ENCODE results near the gene UAP1L1. TPM values are rescaled to one million over a fixed set of nuclear protein-coding genes. Genes with fewer than 3 reads are reported as not detected.

Gene UAP1L1
- total and polyA plus RNA-seq, 4 donors: 0.35 to 2.3 (median 1.7) TPM

- TF ChIP-seq, protein P1, sequence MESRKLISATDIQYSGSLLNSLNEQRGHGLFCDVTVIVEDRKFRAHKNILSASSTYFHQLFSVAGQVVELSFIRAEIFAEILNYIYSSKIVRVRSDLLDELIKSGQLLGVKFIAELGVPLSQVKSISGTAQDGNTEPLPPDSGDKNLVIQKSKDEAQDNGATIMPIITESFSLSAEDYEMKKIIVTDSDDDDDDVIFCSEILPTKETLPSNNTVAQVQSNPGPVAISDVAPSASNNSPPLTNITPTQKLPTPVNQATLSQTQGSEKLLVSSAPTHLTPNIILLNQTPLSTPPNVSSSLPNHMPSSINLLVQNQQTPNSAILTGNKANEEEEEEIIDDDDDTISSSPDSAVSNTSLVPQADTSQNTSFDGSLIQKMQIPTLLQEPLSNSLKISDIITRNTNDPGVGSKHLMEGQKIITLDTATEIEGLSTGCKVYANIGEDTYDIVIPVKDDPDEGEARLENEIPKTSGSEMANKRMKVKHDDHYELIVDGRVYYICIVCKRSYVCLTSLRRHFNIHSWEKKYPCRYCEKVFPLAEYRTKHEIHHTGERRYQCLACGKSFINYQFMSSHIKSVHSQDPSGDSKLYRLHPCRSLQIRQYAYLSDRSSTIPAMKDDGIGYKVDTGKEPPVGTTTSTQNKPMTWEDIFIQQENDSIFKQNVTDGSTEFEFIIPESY (IDR thresholded peaks at IDR 0.05): no peak
- no peak for TF ChIP-seq YY1 (IDR thresholded peaks at IDR 0.05)
These were observed 48.9 kb upstream of the UAP1L1 start (continued) for GRCh38 chr9:137028263-137029057.

DNA sequence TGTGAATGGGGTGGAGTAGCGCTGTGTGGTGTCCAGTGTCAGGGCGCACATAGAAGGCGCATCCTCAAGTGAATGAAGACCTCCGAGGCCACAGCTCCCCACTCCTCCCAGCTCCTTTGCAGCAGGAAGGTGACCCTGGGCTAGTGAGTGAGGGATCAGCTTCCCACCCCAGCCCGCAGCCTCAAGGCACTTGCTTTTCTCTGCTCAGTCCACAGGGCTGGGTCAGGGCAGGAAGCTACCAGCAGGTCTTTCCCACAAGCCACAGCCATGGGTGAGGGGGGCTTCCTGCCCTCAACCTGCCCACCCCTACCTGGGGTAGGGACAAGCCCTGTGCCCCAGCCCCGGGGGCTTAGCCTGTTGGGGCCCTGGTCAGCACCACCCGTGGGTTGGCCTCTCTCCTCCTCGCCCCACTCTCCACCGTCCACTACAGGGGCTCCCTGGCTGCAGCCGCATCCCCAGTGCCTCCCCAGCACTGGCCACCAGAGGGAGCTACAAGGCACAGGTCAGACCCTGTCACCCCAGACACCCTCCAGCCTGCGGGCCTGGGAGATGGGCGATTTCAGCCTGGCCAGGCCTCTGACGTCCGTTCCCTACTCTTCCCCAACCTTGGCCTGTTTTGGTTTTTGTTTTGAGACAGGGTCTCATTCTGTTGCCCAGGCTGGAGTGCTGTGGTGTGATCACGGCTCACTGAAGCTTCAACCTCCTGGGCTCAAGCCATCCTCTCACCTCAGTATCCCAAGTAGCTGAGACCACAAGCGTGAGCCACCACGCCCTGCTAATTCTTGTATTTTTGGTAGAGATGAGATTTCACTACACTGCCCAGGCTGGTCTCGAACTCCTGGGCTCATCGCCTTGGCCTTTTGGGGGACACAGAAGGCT lies 48.0 kb upstream of the UAP1L1 start:
- H3K27me3 ChIP-seq (ENCODE audit: control insufficient read depth in 4 of 4, insufficient read depth in 4 of 4, low read length in 3 of 4): no peaks in the 10 kb centered on the region
- H3K27ac ChIP-seq (ENCODE audit: low read depth in 1 of 2, low read length in 2 of 2): peak overlapping the region; percentile 25 to 53
- no peaks in the 10 kb centered on the region for H3K9me3 ChIP-seq (ENCODE audit: control insufficient read depth in 4 of 4, low read length in 3 of 4)
- 31% methylated on average over 19 of the region's 19 CpGs for WGBS
- peak overlapping the region in 1 of 3 donors; percentile 72 for H3K4me3 ChIP-seq (ENCODE audit: low read depth in 1 of 3, low read length in 3 of 3)
- no peaks in the 10 kb centered on the region for H3K36me3 ChIP-seq (ENCODE audit: control insufficient read depth in 4 of 4, insufficient read depth in 3 of 4, low read depth in 1 of 4, low read length in 3 of 4)
- DNase-seq (ENCODE audit: low spot score): peak; percentile 88
- peaks cover 28 to 51% (median 35%) of the 10 kb centered on the region in 4 donors for H3K4me1 ChIP-seq (ENCODE audit: control insufficient read depth in 4 of 4, insufficient read depth in 4 of 4, low read length in 3 of 4)
- peak; percentile 9 for TF ChIP-seq SP1 (IDR thresholded peaks at IDR 0.05)
- TF ChIP-seq, protein P2, sequence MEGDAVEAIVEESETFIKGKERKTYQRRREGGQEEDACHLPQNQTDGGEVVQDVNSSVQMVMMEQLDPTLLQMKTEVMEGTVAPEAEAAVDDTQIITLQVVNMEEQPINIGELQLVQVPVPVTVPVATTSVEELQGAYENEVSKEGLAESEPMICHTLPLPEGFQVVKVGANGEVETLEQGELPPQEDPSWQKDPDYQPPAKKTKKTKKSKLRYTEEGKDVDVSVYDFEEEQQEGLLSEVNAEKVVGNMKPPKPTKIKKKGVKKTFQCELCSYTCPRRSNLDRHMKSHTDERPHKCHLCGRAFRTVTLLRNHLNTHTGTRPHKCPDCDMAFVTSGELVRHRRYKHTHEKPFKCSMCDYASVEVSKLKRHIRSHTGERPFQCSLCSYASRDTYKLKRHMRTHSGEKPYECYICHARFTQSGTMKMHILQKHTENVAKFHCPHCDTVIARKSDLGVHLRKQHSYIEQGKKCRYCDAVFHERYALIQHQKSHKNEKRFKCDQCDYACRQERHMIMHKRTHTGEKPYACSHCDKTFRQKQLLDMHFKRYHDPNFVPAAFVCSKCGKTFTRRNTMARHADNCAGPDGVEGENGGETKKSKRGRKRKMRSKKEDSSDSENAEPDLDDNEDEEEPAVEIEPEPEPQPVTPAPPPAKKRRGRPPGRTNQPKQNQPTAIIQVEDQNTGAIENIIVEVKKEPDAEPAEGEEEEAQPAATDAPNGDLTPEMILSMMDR (IDR thresholded peaks at IDR 0.05; ENCODE audit: low read depth, low read length, missing input control): peak; percentile 80
- TF ChIP-seq NR2F2 (IDR thresholded peaks at IDR 0.05): peak; percentile 60
- TF ChIP-seq FOXA2 (IDR thresholded peaks at IDR 0.05): no peak
- TF ChIP-seq RAD21 (IDR thresholded peaks at IDR 0.05): peak; percentile 41 to 77
- no peak overlapping the region for H3K9ac ChIP-seq (ENCODE audit: low read depth in 1 of 2, low read length in 2 of 2)

DNA sequence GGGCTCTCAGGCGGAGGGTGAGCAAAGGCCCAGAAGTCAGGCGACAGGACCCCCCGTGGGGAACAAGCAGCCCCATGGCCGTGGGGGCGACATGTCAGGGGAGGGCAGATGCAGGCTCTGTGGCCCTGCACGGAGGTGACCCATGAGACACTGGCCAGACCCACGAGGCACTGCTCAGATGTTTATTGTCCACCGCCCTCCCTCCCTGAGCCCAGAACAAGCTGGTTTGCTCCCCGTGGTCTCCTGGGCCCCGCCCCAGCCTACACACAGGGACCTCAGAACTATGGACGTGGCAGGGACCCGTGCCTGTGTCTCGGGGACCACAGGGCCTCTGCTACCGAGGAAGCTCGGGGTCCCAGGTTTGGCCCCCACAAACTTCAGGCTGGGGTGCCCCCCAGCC lies 47.3 kb upstream of the UAP1L1 start:
- no peak overlapping the region for H3K9ac ChIP-seq (ENCODE audit: low read depth in 1 of 2, low read length in 2 of 2)
- peak overlapping the region; percentile 6 to 53 for H3K27ac ChIP-seq (ENCODE audit: low read depth in 1 of 2, low read length in 2 of 2)
- peaks cover 25 to 46% (median 37%) of the 10 kb centered on the region in 4 donors for H3K4me1 ChIP-seq (ENCODE audit: control insufficient read depth in 4 of 4, insufficient read depth in 4 of 4, low read length in 3 of 4)
- no peak overlapping the region for H3K4me3 ChIP-seq (ENCODE audit: low read depth in 1 of 3, low read length in 3 of 3)
- WGBS: 72% methylated on average over 15 of the region's 15 CpGs
- no peaks in the 10 kb centered on the region for H3K9me3 ChIP-seq (ENCODE audit: control insufficient read depth in 4 of 4, low read length in 3 of 4)
- DNase-seq (ENCODE audit: low spot score): no peak
- no peaks in the 10 kb centered on the region for H3K27me3 ChIP-seq (ENCODE audit: control insufficient read depth in 4 of 4, insufficient read depth in 4 of 4, low read length in 3 of 4)
- TF ChIP-seq SP1 (IDR thresholded peaks at IDR 0.05): no peak
- TF ChIP-seq GABPA (IDR thresholded peaks at IDR 0.05 in 1 of 2, conservative IDR thresholded peaks at IDR 0.05 in 1 of 2): no peak
- no peak for TF ChIP-seq HNF4G (IDR thresholded peaks at IDR 0.05)
- no peak for TF ChIP-seq JUND (IDR thresholded peaks at IDR 0.05)
- TF ChIP-seq HNF4A (conservative IDR thresholded peaks at IDR 0.05): no peak
- TF ChIP-seq, protein P3, sequence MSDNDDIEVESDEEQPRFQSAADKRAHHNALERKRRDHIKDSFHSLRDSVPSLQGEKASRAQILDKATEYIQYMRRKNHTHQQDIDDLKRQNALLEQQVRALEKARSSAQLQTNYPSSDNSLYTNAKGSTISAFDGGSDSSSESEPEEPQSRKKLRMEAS (IDR thresholded peaks at IDR 0.05): no peak
- TF ChIP-seq, protein P4, sequence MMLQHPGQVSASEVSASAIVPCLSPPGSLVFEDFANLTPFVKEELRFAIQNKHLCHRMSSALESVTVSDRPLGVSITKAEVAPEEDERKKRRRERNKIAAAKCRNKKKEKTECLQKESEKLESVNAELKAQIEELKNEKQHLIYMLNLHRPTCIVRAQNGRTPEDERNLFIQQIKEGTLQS (IDR thresholded peaks at IDR 0.05): no peak
- H3K36me3 ChIP-seq (ENCODE audit: control insufficient read depth in 4 of 4, insufficient read depth in 3 of 4, low read depth in 1 of 4, low read length in 3 of 4): no peaks in the 10 kb centered on the region

Data from liver (tissue), 9 donors.